ENCODE results near the gene ASB3.
"Not testable (repeated sequence)": the region's sequence is repeated elsewhere in the genome, so short reads cannot be mapped to it uniquely, and the experiment has no call there.

Gene ASB3

DNA sequence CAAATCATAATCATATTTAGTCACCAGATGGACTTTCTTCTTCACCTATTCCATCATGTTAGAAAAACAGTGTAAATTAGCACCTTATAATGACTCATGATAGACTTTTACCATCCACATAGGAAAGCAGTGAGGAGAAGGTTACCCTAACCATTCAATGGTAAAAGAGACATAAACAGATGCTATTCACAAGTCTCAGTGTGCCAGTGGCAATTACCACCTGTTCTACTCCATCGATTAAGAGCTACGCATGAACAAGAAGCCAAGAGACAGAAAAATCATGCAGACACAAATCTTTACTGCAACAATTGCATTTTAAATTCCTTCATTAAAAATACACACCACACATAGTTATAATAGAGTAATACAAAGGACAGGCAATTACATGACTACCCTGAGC lies 125.9 kb downstream of the ASB3 start:
- in situ Hi-C loops (cut with MboI; ENCODE audit: low sequenced_read_pairs): no loop called here

DNA sequence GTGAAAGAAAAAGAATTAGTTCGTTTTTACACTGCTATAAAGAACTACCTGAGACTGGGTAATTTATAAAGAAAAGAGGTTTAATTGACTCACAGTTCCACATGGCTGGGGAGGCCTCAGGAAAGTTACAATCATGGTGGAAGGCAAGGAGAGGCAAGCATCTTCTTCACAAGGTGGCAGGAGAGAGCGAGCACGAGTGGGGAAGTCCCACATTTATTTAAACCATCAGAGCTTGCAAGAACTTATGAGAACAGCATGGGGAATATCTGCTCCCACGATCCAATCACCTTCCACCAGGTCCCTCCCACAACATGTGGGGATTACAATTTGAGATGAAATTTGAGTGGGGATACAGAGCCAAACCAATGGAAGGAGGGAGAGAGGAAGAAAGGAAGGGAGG lies 128.3 kb downstream of the ASB3 start:
- in situ Hi-C loops (cut with MboI; ENCODE audit: low sequenced_read_pairs): not testable (repeated sequence)

DNA sequence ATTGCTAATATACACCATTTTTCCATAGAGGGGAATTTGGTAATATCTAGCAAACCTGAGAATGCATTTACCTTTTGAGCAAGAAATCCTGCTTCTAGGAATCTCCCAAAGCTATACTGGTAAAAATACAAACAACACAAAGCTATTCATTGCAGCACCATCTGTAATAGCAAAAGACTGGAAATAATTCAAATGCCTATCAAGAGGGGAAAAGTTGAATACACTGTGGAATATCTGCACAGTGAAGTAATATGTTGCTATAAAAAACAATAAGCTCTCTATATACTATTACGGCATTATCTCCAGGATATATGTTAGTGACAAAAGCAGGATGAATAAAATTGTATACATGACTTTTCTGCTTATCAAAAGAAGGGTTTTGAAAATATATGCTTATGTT lies 131.5 kb downstream of the ASB3 start:
- in situ Hi-C loops (cut with MboI; ENCODE audit: low sequenced_read_pairs): no loop called here

DNA sequence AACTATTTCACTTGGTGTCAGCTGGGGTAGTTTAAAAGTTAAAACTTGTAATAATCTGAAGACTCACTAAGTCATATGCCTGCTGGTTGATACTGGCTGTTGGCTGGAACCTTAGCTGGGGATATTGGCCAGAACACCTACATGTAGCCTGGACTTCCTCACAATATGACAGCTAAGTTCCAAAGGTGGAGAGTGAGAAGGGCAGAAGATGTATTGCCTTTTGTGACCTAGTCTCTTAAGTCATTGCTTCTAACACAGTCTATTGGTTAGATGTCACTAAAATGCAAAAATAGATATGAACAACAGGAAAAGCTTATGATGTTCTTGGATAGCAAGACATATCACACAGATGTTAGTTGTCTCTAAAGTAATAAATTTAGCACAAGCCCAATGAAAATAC lies 132.4 kb downstream of the ASB3 start:
- in situ Hi-C loops (cut with MboI; ENCODE audit: low sequenced_read_pairs): no loop called here

DNA sequence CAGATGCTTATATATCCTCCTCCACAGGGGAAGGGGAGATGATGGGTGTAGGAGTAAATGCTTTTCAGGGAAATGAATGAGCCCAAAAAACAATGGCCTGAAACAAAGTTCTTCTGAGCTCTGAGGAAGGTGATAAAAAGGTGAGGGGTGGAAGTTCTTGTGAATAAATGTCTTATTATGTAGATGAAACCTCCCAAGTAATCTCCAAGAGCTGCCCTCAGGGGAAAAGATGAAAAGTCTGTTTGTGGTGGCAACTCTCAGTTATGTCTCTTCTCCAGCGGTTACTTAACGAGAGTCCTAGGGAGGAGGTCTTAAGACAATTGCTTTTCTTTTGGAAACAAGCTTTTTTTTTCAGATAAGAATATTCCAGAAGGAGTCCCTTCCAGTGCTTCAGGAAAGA lies 134.6 kb downstream of the ASB3 start:
- in situ Hi-C loops (cut with MboI; ENCODE audit: low sequenced_read_pairs): no loop called here

DNA sequence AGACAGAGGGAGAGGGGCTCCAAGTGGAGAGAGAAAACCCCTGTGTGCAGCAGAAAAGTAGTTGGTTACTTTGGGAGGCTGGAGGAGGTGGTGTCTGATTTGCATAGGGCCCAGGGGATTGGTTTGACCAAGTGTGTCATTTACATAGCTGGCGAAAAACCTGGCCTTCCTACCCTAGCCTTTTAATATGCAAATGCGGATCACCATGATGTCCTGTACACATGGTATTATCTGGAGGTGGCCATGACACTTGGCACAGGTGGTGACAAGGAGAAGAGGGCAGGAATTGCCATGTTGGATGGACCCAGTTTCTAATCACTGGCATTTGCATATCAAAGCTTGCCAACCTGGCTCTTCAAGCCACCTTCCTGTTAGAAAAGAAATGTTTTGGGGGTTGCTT lies 140.0 kb downstream of the ASB3 start:
- in situ Hi-C loops (cut with MboI; ENCODE audit: low sequenced_read_pairs): no loop called here

DNA sequence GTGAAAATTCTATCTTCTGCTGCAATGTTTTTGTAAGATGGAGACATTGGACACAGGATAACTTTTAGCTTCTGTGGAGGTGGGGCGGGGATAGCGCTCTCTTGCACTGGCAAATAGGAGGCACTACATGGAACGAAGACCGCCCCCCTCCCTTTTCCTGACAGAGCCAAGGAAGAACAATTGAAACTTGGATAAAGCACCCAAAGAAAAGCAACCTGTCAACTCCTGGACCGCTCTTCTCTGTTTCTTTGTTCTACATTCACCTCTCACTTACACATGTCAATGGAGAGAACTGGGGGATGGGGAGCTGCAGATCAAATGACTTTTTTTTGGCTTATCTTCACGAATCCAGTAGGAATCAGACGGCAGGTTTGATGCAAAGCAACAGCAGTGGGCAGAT lies 145.5 kb downstream of the ASB3 start:
- in situ Hi-C loops (cut with MboI; ENCODE audit: low sequenced_read_pairs): no loop called here

DNA sequence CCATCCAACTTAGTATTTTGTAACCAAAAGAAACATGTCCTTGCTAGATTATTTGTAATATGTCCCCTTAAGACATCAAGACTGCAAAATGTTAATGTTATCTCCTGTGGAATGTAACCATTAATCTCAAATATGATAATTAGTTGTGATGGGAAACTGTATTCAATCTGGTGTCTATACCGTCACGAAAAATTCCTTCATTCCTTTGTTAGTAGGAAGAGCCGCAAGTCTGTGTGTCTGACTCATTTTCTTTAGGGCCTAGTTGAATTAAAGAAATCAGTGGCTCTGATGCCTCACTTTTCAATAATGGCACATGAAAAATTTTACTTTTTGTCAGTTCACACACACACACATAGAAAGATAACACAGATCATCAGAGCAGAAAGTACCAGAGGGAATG lies 146.3 kb downstream of the ASB3 start:
- in situ Hi-C loops (cut with MboI; ENCODE audit: low sequenced_read_pairs): no loop called here

DNA sequence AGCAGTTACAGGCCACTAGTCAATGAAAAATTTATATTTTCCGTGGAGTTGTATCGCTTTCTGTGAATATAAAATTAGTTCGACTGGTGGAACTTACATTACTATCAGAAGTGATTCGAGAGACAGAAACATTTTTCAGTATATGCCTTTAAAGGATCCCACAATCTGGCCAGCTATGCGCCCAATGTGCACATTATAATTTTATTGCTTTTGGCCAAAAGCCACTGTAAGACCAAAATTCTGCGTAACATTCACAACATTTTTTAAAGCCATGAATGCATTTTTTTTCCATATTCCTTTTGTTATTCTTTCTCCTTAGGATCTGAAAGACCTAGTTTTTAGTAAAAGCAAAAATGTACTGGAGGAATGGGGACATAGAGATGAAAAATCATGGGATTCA lies 150.2 kb downstream of the ASB3 start:
- in situ Hi-C loops (cut with MboI; ENCODE audit: low sequenced_read_pairs): no loop called here

DNA sequence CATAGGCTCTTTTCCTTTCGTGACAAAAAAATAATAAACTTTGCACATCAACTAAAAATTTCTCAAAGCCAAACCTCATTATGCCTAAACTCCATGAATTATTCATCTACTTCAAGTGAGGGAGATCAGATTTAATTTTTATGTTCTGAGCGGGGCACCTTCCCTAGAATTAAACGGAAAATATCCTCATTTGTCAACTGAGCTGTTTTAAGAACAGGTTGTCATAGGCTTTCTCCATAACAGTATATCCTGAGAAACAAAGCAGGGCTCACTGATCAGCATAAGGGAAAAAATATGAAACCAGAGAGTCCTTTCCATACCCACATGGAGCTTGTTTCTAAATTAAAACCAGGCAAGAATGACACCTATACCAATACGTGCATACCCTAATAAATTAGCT lies 150.6 kb downstream of the ASB3 start:
- in situ Hi-C loops (cut with MboI; ENCODE audit: low sequenced_read_pairs): no loop called here

DNA sequence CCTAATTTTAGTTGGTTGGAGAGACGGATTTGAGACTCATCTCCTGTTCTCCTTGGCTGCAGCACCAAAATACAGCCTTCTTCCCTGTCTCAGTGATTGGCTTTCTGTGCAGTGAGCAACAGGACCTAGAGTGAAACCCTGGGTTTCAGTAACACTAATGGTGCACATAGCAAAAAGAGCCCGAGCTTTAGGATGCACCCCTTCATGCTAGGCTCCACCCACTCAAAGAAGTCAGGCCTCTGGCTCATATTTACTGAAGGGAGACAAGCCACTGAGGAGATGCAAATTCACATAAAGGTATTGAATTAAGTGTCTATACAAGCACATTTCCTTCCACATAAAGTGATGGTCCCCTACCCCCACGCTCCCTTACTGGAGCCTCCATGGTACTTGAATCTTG lies 151.1 kb downstream of the ASB3 start:
- in situ Hi-C loops (cut with MboI; ENCODE audit: low sequenced_read_pairs): no loop called here

DNA sequence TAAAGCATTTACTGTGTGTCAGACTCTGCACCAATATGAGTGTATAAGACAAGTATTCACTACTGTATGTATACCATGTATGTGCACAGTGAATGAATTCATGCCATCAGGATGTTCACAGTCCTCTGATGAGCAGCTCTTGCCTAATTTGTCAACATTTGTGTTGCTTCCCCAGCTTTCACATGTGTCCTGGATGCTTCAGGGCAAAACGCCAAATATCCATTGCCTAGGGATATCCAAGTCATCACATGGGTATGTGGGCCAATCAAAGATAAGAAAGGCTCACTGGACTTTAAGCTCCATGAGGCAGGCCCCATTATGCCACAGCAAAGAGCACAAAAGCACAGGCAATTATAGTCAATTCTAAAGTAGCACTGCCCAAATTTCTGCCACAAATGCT lies 153.3 kb downstream of the ASB3 start:
- in situ Hi-C loops (cut with MboI; ENCODE audit: low sequenced_read_pairs): no loop called here

DNA sequence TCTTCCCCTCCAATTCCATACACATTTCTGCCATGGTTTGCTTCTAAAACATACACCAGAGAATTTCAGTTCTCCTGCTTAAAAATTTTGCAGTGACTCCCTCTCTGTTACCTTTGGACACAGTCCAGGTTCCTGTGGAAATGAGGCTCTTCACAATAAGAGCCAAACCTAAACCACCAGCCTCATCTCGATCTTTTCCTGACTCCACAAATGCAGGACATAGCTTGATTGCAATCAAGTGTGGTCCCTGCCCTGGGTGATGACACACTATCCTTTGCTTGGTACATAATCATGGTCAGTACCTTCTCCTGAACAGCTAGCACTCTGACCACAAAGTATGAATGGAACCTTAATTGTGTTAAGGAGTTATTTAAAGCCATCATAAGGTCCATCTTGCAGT lies 154.0 kb downstream of the ASB3 start:
- in situ Hi-C loops (cut with MboI; ENCODE audit: low sequenced_read_pairs): no loop called here

DNA sequence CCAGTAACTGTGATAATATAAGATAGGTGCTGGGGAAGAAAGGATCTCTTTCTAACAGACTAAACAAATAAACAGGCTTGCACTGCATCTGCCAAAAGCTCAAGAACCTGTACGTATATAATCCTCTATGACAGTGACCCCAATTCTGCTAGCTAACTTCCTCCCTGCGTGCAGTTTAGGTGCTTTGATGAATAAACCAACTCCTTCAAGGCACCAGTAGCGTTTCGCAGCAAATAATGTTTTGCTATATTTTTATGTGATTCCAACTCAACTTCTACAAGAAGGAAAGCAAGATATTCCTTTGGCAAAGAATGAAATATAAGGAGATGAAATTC lies 154.7 kb downstream of the ASB3 start:
- in situ Hi-C loops (cut with MboI; ENCODE audit: low sequenced_read_pairs): no loop called here

DNA sequence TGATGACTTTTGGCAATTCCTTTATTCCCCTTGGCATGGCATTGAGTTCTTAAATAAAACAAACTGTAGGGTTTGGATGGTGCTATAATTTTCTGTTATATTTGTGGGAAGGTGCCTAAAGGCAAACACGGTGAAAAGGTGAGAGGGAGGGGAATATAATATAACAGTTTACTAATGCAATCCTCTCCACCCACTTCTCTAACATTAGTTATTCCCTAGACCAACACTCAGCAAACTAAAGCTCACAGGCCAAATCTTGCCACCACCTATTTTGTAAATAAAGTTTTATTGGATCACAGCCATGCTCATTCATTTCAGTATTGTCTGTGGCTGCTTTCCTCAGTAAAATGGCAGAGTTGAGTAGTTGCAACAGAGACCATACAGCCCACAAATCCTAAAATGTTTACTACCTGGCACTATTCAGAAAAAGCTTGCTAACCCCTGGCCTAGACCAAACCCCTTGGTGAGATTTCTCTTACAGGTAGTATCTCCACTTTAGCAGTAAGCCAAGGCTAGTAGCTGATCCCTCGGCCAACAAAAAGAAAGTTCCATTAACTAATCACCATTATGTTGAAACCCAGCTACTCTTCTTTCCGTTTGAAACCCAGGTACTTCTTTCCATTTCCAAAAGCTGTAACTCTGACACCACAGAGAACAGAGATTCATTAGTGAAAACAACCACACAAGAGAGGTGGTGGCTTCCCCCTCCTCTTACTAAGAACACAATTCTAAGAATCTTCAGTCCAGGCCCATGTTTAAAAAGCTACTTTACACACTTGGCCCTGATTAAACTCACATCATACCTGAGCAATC lies 155.2 kb downstream of the ASB3 start:
- in situ Hi-C loops (cut with MboI; ENCODE audit: low sequenced_read_pairs): no loop called here

DNA sequence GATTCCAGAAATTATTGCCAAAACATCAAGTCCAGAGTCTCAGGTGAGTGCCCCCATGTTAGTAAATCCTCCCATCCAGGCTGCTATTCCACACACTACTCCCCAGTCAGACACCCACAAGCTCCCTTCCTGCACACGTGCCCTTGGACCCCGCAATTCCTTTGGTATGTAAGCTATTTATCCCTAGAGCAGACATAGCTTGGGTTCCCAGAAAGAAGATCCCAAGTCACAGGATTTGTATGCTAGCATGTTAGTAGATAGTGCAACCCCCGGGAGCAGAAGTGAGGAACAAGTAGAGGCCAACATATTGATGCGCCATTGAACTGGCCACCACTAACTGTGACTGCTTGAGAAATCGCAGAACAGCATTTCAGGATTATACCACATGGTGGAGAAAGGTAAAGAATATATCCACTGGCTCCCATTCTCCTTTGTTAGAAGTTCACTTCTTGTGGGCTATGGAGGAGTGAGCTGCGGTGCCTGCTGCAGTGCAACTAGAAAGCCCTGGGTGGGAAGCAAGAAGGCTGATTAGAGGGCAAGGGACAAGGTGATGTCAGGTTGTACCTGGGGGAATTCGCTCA lies 156.6 kb downstream of the ASB3 start:
- in situ Hi-C loops (cut with MboI; ENCODE audit: low sequenced_read_pairs): no loop called here

DNA sequence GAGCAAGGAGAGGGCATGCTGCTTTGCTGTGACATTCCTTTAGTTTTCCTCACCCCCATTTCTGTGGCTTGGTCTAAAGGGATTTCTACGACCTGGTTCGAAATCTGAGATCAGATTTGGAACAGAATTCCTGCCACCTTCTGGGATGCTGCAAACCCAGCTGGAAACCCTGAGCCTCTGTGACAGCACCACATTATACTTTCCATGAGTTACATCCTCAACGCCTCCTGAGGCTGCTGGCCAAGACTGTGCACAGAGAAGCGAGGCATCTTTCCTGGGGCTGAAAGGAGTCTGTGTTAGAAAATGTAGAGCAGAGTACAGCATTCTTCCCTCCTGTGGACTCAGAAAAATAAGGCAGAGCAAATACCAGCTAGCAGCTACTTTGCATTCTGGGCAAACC lies 157.3 kb downstream of the ASB3 start:
- in situ Hi-C loops (cut with MboI; ENCODE audit: low sequenced_read_pairs): no loop called here

DNA sequence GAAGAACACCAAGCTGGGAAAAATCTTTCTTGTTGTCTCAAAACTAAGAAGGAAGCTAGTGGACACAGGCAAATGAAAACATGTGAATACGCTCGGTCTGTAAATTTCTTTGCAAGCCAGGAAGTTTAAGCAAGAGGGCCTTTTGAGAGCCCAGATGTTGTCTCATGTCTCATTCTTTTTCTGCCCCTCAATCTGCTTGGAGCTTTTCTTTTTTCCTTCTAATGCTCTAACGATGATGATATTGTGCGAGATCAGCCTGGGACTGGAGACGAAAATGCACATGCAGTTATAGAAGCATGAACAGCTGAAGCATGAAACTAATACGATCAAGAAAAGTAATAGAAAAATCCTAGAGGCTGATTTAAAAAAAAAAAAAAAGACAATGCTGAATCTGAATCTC lies 157.8 kb downstream of the ASB3 start:
- in situ Hi-C loops (cut with MboI; ENCODE audit: low sequenced_read_pairs): no loop called here

DNA sequence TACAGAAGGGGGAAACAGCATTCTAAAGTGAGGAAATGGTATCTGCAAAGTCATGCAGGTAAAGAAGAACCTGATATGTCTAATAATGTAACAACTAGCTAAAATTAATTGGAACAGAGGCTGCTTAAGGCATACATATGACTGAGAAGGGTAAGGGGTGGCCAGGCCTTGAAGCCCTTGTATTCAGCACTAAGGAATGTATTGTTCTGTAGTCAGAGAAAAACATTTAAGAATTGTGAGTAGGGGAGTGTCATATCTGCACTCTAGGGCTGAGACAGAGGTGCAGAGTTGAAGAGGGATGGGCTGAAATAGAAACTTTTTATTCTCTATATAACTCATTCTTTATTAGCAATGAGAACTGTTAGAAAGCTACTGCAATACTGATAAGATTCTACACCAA lies 164.6 kb downstream of the ASB3 start:
- in situ Hi-C loops (cut with MboI; ENCODE audit: low sequenced_read_pairs): no loop called here

DNA sequence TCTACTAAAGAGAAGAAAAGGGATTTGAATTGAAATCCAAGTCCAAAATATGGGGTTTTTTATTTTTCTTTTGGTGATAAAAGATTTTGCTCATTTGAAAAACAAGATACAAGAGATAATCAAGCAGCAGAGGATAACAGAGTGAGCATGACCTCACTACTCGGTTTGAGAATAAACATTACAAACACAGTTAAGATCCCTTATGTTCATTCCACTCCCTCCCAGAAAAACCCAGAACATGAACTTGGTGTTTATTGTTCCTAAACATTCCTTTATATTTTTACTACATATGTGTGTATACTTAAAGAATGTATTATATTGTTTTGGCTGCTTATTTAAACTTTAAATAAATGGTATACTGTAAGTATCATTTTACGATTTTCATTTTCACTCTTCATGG lies 165.8 kb downstream of the ASB3 start:
- in situ Hi-C loops (cut with MboI; ENCODE audit: low sequenced_read_pairs): no loop called here

Measured in HL-60/S4 (cell line).